Activated CD8-positive, alpha-beta memory T cell treated with anti-CD3 and anti-CD28 coated beads, Interleukin-2, amount 50 U/mL, for 48 hours (primary cell): ENCODE data around the gene GPRC5C.

ENCODE experiments used
- DNase-seq: peaks from one replicate; pipeline ENCODE4 v3.0.0-alpha.2; 2020

GPRC5C gene

GRCh38 chr17:74475189-74475588 is 43.3 kb downstream of the GPRC5C start:
- no peak for DNase-seq

GRCh38 chr17:74477411-74477810 is 45.5 kb downstream of the GPRC5C start:
- no peak for DNase-seq

DNA sequence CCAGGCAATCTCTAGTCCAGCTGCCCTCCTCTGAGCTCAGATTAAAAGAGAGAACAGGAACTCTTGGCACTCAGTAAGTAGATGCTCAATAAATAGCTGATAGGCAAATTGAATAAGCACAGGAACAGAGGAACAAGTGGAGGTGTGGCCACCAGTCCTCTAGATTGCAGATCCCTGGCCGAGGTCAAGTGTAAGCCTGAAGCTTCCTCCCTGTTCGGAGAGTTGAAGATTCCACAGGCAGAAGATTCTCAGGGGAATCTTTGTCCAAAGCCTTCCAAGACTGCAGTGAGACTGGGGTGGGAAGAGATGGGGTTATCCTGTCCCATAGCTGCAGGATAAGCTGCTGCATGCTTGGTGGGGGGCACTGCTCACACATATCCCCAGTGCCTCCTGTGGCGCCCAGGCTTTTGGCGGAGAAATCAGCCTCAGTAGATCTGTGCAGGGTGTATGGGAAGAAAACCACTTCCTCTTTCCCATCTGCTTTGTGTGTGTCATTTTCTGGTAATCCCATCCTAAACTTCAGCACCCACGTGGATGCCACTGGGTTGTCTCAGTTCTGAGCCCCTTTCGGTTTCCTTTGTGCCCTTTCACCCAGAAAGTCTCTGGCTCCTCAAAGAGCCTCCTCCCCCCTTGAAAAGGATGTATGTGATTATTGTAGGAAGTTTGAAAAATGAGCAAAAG is 46.7 kb downstream of the GPRC5C start:
- DNase-seq: no peak

GRCh38 chr17:74480290-74480689 is 48.4 kb downstream of the GPRC5C start:
- no peak for DNase-seq

DNA sequence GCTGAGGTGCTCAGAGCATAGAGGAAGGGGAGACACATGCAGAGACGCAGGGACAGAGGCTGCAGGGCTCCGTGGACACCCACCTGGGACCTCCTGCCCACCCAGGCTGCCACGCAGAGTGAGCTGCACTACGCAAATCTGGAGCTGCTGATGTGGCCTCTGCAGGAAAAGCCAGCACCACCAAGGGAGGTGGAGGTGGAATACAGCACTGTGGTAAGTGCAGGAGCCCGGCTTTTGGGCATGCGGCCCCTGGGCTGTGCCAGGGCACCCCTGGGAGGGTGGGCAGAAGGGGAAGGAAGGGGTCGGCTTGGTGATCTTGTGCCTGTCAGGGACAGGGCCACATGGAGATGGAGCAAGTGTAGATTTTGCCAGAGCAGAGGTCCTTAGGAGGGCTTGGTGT is 49.7 kb downstream of the GPRC5C start:
- no peak for DNase-seq

- DNase-seq: no peak
Measured at GRCh38 chr17:74484066-74484465, 52.2 kb downstream of the GPRC5C start.

DNA sequence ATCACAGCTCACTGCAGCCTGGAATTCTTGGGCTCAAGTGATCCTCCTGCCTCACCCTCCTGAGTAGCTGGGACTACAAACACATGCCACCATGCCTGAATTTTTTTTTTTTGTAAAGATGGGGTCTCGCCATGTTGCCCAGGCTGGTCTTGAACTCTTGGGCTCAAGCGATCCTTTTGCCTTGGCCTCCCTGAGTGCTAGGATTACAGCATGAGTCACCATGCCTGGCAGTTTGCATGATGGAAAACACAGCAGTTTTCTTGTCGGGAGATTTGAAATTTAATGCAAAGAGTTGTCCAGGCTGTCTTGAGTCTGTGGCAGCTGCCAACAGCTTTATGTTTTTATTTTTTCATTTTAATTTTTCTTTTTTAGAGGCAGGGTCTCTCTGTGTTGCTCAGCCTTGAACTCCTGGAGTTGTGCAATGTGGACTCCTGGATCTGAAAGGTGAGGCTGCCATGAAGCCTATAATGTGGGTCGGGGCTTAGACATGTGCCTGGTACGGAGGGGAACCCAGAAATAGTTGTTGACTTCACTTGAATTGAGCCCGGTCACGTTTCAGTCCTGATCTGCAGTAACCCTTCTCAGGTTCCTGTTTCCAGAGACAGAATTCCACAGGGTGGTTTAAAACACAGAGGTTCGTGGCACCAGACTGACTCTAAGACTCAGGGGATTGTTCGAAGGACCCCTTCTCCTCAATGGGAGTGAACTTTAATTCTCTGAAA is 53.3 kb downstream of the GPRC5C start:
- no peak for DNase-seq

- DNase-seq: peak; percentile 46
Measured at GRCh38 chr17:74485841-74486240, 54.0 kb downstream of the GPRC5C start.

DNA sequence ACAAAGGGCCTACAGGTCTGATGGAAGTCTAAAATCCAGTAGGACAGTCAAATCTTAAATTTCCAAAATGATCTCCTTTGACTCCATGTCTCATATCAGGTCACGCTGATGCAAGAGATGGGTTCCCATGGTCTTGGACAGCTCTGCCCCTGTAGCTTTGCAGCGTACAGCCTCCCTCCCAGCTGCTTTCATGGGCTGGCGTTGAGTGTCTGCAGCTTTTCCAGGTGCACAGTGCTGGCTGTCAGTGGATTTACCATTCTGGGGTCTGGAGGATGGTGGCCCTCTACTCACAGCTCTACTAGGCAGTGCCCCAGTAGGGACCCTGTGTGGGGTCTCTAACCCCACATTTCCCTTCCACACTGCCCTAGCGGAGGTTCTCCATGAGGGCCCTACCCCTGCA is 56.4 kb downstream of the GPRC5C start:
- peak; percentile 26 for DNase-seq

GRCh38 chr17:74490716-74491115 is 58.8 kb downstream of the GPRC5C start:
- DNase-seq: peak; percentile 44

DNA sequence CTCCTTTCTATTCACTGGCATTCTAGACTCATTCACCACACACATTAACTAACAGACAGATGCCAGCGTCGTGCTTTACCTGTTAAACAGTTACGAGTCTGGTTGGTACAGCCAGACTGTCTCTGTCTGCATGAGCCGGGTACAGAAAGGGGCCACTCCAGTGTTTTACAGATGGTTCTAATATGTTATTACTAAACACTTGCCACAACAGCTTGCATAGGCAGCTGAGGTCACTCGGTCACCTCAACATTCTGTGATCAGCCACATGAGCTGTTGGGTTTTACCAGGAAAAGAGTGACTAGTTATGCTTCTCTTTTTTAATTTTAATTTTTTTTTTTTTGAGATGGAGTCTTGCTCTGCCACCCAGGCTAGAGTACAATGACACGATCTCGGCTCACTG is 59.7 kb downstream of the GPRC5C start:
- peak; percentile 39 for DNase-seq

GRCh38 chr17:74493331-74493833 is 61.5 kb downstream of the GPRC5C start:
- DNase-seq: peak; percentile 79
